Measurements from ENCODE around the gene MRPS24.

MRPS24 gene

DNA sequence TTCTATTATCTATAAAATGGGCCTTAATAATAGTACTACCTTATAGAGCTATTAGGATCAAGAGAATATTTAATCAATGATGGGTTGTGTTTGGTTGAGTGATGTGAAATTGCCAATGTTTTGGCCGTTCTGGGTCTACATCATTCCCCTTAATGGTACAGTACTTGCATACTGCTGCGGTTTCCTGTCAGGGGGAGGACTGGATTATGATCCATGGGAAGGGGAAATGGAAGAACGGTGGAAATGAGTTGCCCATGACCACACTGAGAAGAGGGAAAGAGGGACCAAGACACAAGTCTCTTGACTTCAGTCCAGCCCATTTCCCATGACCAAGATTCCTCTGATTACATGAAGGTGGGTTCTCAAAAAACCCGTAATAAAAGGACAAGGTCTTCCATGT, 999 bp upstream of the MRPS24 start:
- no peak overlapping the region for H3K4me3 ChIP-seq (ENCODE audit: low read depth, low read length)
- TF ChIP-seq CTCF (IDR thresholded peaks at IDR 0.05; ENCODE audit: low read depth, low read length, missing control alignments): no peak

DNA sequence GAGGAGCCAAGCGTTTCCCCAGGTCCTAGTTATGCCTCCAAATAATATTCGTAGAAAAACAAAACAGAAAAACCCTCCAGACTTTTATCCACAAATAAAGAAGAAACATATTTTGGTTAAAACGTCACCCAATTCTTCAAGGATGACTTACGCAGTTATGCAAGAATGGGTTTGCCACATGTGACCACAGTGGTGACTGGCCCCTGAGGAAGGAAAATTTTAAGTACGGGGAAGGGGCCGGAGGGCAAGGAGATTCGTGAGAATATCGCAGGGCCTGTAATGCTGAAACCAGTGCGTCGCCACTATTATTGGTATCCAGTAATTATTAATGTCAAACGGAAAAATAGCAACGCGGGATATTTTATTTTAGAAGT, 537 bp upstream of the MRPS24 start:
- H3K4me3 ChIP-seq (ENCODE audit: low read depth, low read length): peak overlapping the region; percentile 87
- DNase-seq (ENCODE audit: low read depth): no peak
- TF ChIP-seq CTCF (IDR thresholded peaks at IDR 0.05; ENCODE audit: low read depth, low read length, missing control alignments): no peak

More for the DNA sequence above, 999 bp upstream of the MRPS24 start:
- DNase-seq (ENCODE audit: low read depth): no peak

DNA sequence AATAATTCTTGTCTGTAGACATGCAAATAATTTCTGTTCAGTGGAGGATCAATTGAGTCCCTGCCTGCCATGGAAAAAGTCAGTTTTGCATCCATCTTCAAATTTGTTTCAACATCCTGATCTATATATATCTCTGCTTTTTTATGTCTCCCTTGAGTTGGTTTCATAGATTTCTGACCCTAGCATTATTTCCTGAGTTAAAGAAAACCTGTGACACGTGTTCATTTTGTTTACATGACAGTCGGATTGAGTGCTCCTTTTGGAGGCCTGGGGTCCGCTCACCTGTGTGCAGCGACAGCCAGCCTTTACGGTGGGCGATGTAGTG, 674 bp downstream of the MRPS24 start:
- no peak for TF ChIP-seq CTCF (IDR thresholded peaks at IDR 0.05; ENCODE audit: low read depth, low read length, missing control alignments)
- DNase-seq (ENCODE audit: low read depth): no peak
- peak overlapping the region; percentile 87 for H3K4me3 ChIP-seq (ENCODE audit: low read depth, low read length)

DNA sequence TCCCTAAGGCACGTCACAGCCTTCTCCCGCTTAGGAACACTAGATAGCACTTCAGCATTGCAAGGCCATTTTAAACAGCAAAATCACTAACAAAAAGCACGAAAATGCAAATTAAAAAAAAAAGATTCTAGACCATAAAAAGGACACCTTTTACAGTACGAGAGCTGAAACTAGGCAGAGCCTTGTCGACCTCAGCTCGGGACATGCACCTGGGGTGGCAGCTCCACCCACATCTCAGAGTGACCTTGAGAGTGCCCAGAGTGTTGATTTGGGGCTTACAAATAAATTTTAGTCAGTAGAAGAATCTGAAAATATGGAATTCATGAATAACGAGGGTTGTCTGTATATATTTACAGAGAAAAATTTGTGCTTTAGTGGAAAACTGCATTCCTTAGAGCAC, 1.1 kb downstream of the MRPS24 start:
- peak overlapping the region; percentile 87; the same call in 1 of the 2 replicates for H3K4me3 ChIP-seq (ENCODE audit: low read depth, low read length)
- TF ChIP-seq CTCF (IDR thresholded peaks at IDR 0.05; ENCODE audit: low read depth, low read length, missing control alignments): no peak
- DNase-seq (ENCODE audit: low read depth): no peak

DNA sequence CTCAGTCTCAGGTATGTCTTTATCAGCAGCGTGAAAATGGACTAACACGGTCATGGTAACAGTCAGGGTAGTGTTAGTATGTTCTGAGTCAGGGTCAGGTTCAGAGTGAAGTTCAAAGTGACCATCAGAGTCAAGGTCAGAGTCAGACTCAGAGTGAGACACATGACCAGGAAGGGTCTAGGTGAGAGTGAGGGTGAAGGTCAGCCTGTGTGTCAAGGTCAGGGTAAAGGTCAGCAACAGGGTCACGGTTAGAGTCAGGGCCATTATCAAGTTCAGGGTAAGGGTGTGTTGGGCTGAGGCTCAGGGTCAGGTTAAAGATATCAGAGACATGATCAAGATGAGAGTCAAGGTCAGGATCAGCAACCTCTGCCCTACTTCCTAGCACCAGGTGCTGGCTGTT, 4.0 kb downstream of the MRPS24 start:
- no peak overlapping the region for H3K4me3 ChIP-seq (ENCODE audit: low read depth, low read length)
- no peak for TF ChIP-seq CTCF (IDR thresholded peaks at IDR 0.05; ENCODE audit: low read depth, low read length, missing control alignments)
- DNase-seq (ENCODE audit: low read depth): no peak

GRCh38 chr7:43864126-43864525, 5.2 kb downstream of the MRPS24 start:
- DNase-seq (ENCODE audit: low read depth): no peak
- H3K4me3 ChIP-seq (ENCODE audit: low read depth, low read length): no peak overlapping the region
- no peak for TF ChIP-seq CTCF (IDR thresholded peaks at IDR 0.05; ENCODE audit: low read depth, low read length, missing control alignments)

DNA sequence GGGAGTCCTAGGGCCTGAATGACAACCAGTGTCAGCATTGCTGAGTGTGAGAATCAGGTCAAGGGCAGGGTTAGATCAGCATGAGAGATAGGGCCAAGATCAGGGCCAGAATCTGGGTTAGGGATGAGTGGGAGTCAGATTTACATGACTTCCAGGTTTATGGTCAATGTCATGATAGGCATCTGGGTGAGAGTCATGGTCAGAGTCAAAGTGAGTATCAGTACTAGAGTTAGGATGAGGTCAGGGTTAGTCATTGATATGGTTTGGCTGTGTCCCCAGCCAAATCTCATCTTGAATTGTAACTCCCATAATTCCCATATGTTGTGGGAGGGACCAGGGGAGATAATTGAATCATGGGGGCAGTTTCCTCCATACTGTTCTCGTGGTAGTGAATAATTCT, 12.3 kb downstream of the MRPS24 start:
- no peak for TF ChIP-seq CTCF (IDR thresholded peaks at IDR 0.05; ENCODE audit: low read depth, low read length, missing control alignments)

More for the DNA sequence above, 12.3 kb downstream of the MRPS24 start:
- no peak overlapping the region for H3K4me3 ChIP-seq (ENCODE audit: low read depth, low read length)
- no peak for DNase-seq (ENCODE audit: low read depth)
